Endothelial cell of umbilical vein (primary cell): ENCODE measurements around the gene CPA4. TPM values are rescaled to one million over a fixed set of nuclear protein-coding genes. Genes with fewer than 3 reads are reported as not detected.

Experiments
- BruUV-seq: library from RNA; stranded (reverse); fragments of 400-500 nt; replicated peaks from 2 replicates; lab custom pipeline; 2021; lab: Mats Ljungman, UMichigan
- CTCF ChIA-PET: fragments of 300-600, 350-600 bp; sonication (Branson Sonifier 250); formaldehyde crosslinking; loops from one replicate; lab custom pipeline; 2021; ENCODE audit warnings: antibody characterized with exemption, inconsistent platforms; lab: Charles Lee
- POLR2A ChIA-PET: fragments of 300-600, 350-600 bp; sonication (Branson Sonifier 250); formaldehyde crosslinking; loops from one replicate; lab custom pipeline; 2021; ENCODE audit warnings: antibody characterized with exemption, inconsistent platforms; lab: Charles Lee
- DNase-seq: peaks from one replicate; pipeline ENCODE4 v3.0.0-alpha.2; 2011; ENCODE audit warnings: low read depth, low spot score
- FAIRE-seq: peaks from 2 replicates; lab custom pipeline; 2011; peaks lifted over from hg19 to GRCh38; lab: Jason Lieb, UNC
- H2AFZ ChIP-seq: 2 replicates; pipeline ENCODE4 v1.6.0; 2012; ENCODE audit warnings: low read depth, low read length, control low read depth, inconsistent platforms
- H3K27ac ChIP-seq: 2 replicates; pipeline ENCODE4 v1.5.1; 2011; ENCODE audit warnings: low read depth, mild to moderate bottlenecking, control low read depth, low read length, moderate library complexity; ENCODE audit not compliant: insufficient read depth
- H3K27me3 ChIP-seq, 2 experiments: 2 replicates each; pipeline versions ENCODE4 v1.6.0 to v1.6.1; 2011; ENCODE audit warnings: low read length in 2 of 2, mixed read lengths in 1 of 2; ENCODE audit not compliant: control insufficient read depth in 2 of 2, insufficient read depth in 2 of 2
- H3K36me3 ChIP-seq, 2 experiments: 2 replicates in 1 of 2; 3 replicates in 1 of 2; pipeline ENCODE4 v1.5.1; 2011; ENCODE audit warnings: low read length in 2 of 2, mild to moderate bottlenecking in 1 of 2, moderate library complexity in 1 of 2; ENCODE audit not compliant: control insufficient read depth in 2 of 2, insufficient read depth in 2 of 2; ENCODE audit errors: extremely low read depth in 1 of 2
- H3K4me1 ChIP-seq: 3 replicates; pipeline ENCODE4 v1.5.1; 2011; ENCODE audit warnings: mild to moderate bottlenecking, low read length; ENCODE audit not compliant: control insufficient read depth, insufficient read depth; ENCODE audit errors: extremely low read depth
- H3K4me2 ChIP-seq: 2 replicates; pipeline ENCODE4 v1.6.1; 2011; ENCODE audit warnings: low read length, control low read depth, mixed read lengths; ENCODE audit not compliant: insufficient read depth
- H3K4me3 ChIP-seq, 3 experiments: fragments of 200-600 bp in 1 of 3; sonication (generic), shearing (Covaris generic) in 1 of 3; replicated peaks in 1 of 3; 2 replicates each; pipeline ENCODE4 v1.5.1; 2011 to 2016; ENCODE audit warnings: control low read depth in 3 of 3, low read length in 3 of 3, mild to moderate bottlenecking in 2 of 3, inconsistent platforms in 1 of 3, low read depth in 1 of 3, moderate library complexity in 1 of 3; ENCODE audit not compliant: insufficient read depth in 1 of 3
- H3K79me2 ChIP-seq: 2 replicates; pipeline ENCODE4 v1.6.0; 2012; ENCODE audit warnings: low read length, inconsistent platforms; ENCODE audit not compliant: control insufficient read depth, insufficient read depth
- H3K9ac ChIP-seq: replicated peaks from 2 replicates; pipeline ENCODE3; 2011; ENCODE audit warnings: low read length, control low read depth; ENCODE audit not compliant: insufficient read depth; ENCODE audit errors: extremely low read depth
- H3K9me1 ChIP-seq: replicated peaks from 3 replicates; pipeline ENCODE4 v1.6.0; 2011; ENCODE audit warnings: mild to moderate bottlenecking, low read length; ENCODE audit not compliant: control insufficient read depth, insufficient read depth; ENCODE audit errors: extremely low read depth
- H3K9me3 ChIP-seq: replicated peaks from 2 replicates; pipeline ENCODE4 v1.5.1; 2012; ENCODE audit warnings: low read length, inconsistent platforms; ENCODE audit not compliant: control insufficient read depth, insufficient read depth
- H4K20me1 ChIP-seq: replicated peaks from 2 replicates; pipeline ENCODE3; 2011; ENCODE audit warnings: mild to moderate bottlenecking, low read length; ENCODE audit not compliant: control insufficient read depth, insufficient read depth; ENCODE audit errors: extremely low read depth
- EZH2 ChIP-seq: IDR thresholded peaks from 2 replicates; pipeline ENCODE4 v1.6.1; 2012; ENCODE audit warnings: borderline replicate concordance, low read depth, mild to moderate bottlenecking, moderate library complexity, low read length, inconsistent platforms; ENCODE audit not compliant: severe bottlenecking
- FOS ChIP-seq: IDR thresholded peaks from 2 replicates; pipeline ENCODE4 v1.6.1; 2011; ENCODE audit warnings: mild to moderate bottlenecking, low read length, moderate library complexity, borderline replicate concordance; ENCODE audit not compliant: insufficient read depth
- GATA2 ChIP-seq: IDR thresholded peaks from 2 replicates; pipeline ENCODE4 v1.7.0; 2011; ENCODE audit warnings: low read depth, mild to moderate bottlenecking, moderate library complexity, mixed read lengths, low read length; ENCODE audit not compliant: insufficient read length, insufficient read depth
- JUN ChIP-seq: IDR thresholded peaks from 2 replicates; pipeline ENCODE4 v1.6.1; 2011; ENCODE audit warnings: borderline replicate concordance, low read depth; ENCODE audit not compliant: insufficient read length, insufficient read depth
- MYC ChIP-seq: IDR thresholded peaks from one replicate; pipeline ENCODE4 v1.6.1; 2011; ENCODE audit warnings: mild to moderate bottlenecking, low read depth, low read length
- POLR2A ChIP-seq: IDR thresholded peaks from 2 replicates; pipeline ENCODE4 v1.6.1; 2012; ENCODE audit warnings: low read depth, mild to moderate bottlenecking, control low read depth, low read length
- POLR2AphosphoS5 ChIP-seq: IDR thresholded peaks from 2 replicates; pipeline ENCODE4 v1.6.1; 2012; ENCODE audit warnings: low read depth, mild to moderate bottlenecking, control low read depth, low read length, moderate library complexity; ENCODE audit not compliant: insufficient read depth
- dilution Hi-C: fragments of 300-500 bp; cut with MboI; formaldehyde crosslinking; loops from one replicate; pipeline ENCODE4 v1.15.0; 2019; ENCODE audit warnings: low sequenced_read_pairs; ENCODE audit not compliant: extremely low pct_ligation_motif_present
- intact Hi-C: fragments of 100-400 bp; cut with micrococcal nuclease; formaldehyde crosslinking; loops from one replicate; pipeline ENCODE4 v1.10.0; 2022
- polyA plus RNA-seq, 4 experiments: library from polyadenylated mRNA; depleted of rRNA in 3 of 4; stranded (reverse) in 3 of 4; unstranded in 1 of 4; fragments of >200 nt; gene quantifications; 2 replicates each; pipeline versions ENCODE4 v1.2.1 to v1.2.3, GENCODE V29; 2011 to 2012; ENCODE audit warnings: missing spikeins in 1 of 4
- total RNA-seq: library from RNA; stranded (reverse); gene quantifications from 2 replicates; pipeline ENCODE4 v1.2.3, GENCODE V29; 2021
- TF ChIP-seq, protein P1 (sequence below), 2 donors: IDR thresholded peaks; 1 replicate in 1 of 2; 2 replicates in 1 of 2; pipeline ENCODE4 v1.5.1; 2011; ENCODE audit warnings: low read length in 2 of 2, mild to moderate bottlenecking in 2 of 2, moderate library complexity in 2 of 2, control low read depth in 1 of 2, inconsistent platforms in 1 of 2, low read depth in 1 of 2; ENCODE audit not compliant: insufficient read depth in 1 of 2; ENCODE audit errors: extremely low read depth in 1 of 2
- TF ChIP-seq, protein P2 (sequence below): IDR thresholded peaks from 2 replicates; pipeline ENCODE4 v1.6.1; 2011; ENCODE audit not compliant: insufficient read depth, insufficient read length

Gene CPA4
- total and polyA plus RNA-seq, 2 donors (not counting 3 experiments of a cell fraction or from before 2014, with no cell fraction given): 0.36 TPM; not detected in 1

DNA sequence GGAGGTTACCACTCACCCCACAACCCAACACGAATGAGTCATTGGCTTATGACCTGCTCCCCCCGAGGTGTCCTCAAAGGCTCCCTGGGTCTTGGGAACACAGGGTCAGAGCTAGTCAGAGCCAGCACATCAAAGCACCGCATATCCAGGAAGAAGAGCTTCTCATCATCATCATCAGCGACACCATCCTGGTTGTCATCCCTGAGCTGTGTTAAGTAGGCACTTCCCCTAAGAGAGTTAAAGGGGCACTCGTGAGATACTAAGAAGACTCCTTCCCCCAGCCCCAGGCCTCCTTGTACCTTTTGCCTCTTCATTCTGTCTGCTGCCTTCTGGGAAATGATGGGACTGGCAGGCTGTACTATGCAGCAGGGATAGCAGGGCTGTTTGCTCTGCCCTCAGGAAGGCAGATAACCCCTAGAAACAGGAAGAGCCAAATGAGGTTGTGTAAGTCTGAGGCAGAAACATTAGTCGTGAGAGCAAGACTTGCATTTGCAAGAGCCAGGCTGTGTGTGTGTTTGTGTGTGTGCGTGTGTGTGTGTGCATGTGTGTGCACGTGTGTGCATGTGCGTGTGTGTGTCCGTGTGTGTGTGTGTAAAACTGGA, 76.2 kb downstream of the CPA4 start:
- peaks cover 25% of the 10 kb centered on the region for H3K4me1 ChIP-seq
- no peaks in the 10 kb centered on the region for H3K9me3 ChIP-seq
- POLR2A ChIA-PET: no interaction called here
- no peak overlapping the region for H3K27ac ChIP-seq
- no peaks in the 10 kb centered on the region for H3K27me3 ChIP-seq
- no peaks in the 10 kb centered on the region for H3K9me1 ChIP-seq
- no peak overlapping the region for H3K4me2 ChIP-seq
- no peaks in the 10 kb centered on the region for H3K79me2 ChIP-seq
- peak; percentile 72 for DNase-seq
- FAIRE-seq: peak; percentile 92
- peak overlapping the region; percentile 5 for H2AFZ ChIP-seq
- no peaks in the 10 kb centered on the region for H3K36me3 ChIP-seq
- CTCF ChIA-PET: no interaction called here
- dilution Hi-C loops: no loop called here
- intact Hi-C loops: no loop called here
- H3K4me3 ChIP-seq: no peak overlapping the region
- BruUV-seq: no TSS peak
- no peak for TF ChIP-seq EZH2
- TF ChIP-seq GATA2: peak; percentile 53
- TF ChIP-seq POLR2AphosphoS5: peak; percentile 40
- H3K9ac ChIP-seq: no peak overlapping the region
- H4K20me1 ChIP-seq: no peaks in the 10 kb centered on the region

GRCh38 chr7:130369831-130370550, 77.0 kb downstream of the CPA4 start:
- dilution Hi-C loops (no loop called here), intact Hi-C loops (no loop called here)
- no peaks in the 10 kb centered on the region for H3K79me2 ChIP-seq
- ChIA-PET POLR2A (no interaction called here), CTCF (interaction anchor here (0.5 kb wide), 1 partner anchor 67 kb away, joined by 3 read pairs; no protein-coding TSS in a partner anchor)
- BruUV-seq: no TSS peak
- H3K27ac ChIP-seq: no peak overlapping the region
- no peaks in the 10 kb centered on the region for H3K9me3 ChIP-seq
- DNase-seq (no peak), FAIRE-seq (no peak)
- no peak for TF ChIP-seq EZH2
- TF ChIP-seq, protein P1, sequence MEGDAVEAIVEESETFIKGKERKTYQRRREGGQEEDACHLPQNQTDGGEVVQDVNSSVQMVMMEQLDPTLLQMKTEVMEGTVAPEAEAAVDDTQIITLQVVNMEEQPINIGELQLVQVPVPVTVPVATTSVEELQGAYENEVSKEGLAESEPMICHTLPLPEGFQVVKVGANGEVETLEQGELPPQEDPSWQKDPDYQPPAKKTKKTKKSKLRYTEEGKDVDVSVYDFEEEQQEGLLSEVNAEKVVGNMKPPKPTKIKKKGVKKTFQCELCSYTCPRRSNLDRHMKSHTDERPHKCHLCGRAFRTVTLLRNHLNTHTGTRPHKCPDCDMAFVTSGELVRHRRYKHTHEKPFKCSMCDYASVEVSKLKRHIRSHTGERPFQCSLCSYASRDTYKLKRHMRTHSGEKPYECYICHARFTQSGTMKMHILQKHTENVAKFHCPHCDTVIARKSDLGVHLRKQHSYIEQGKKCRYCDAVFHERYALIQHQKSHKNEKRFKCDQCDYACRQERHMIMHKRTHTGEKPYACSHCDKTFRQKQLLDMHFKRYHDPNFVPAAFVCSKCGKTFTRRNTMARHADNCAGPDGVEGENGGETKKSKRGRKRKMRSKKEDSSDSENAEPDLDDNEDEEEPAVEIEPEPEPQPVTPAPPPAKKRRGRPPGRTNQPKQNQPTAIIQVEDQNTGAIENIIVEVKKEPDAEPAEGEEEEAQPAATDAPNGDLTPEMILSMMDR (IDR thresholded peaks at IDR 0.05; ENCODE audit: extremely low read depth in 1 of 2, insufficient read depth in 1 of 2, low read depth in 1 of 2, low read length in 2 of 2): no peak
- TF ChIP-seq, protein P2, sequence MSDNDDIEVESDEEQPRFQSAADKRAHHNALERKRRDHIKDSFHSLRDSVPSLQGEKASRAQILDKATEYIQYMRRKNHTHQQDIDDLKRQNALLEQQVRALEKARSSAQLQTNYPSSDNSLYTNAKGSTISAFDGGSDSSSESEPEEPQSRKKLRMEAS: no peak
- TF ChIP-seq MYC: no peak
- no peak for TF ChIP-seq GATA2
- no peak for TF ChIP-seq POLR2A
- TF ChIP-seq FOS: no peak
- TF ChIP-seq JUN: no peak
- TF ChIP-seq POLR2AphosphoS5: no peak
- H3K4me3 ChIP-seq: no peak overlapping the region
- peaks cover 25% of the 10 kb centered on the region for H3K4me1 ChIP-seq
- H3K36me3 ChIP-seq: no peaks in the 10 kb centered on the region
- no peaks in the 10 kb centered on the region for H4K20me1 ChIP-seq
- no peak overlapping the region for H3K4me2 ChIP-seq
- H3K9ac ChIP-seq: no peak overlapping the region
- H3K9me1 ChIP-seq: no peaks in the 10 kb centered on the region
- no peaks in the 10 kb centered on the region for H3K27me3 ChIP-seq
- H2AFZ ChIP-seq: no peak overlapping the region
